NCI-H146 (cell line): ENCODE measurements around the gene TP73.
A peak's percentile ranks its signal among the peaks of the same experiment; 100 is the strongest.

Source experiments
- DNase-seq: peaks from one replicate; lab custom pipeline; 2025; lab: John Stamatoyannopoulos, UW

The TP73 gene

DNA sequence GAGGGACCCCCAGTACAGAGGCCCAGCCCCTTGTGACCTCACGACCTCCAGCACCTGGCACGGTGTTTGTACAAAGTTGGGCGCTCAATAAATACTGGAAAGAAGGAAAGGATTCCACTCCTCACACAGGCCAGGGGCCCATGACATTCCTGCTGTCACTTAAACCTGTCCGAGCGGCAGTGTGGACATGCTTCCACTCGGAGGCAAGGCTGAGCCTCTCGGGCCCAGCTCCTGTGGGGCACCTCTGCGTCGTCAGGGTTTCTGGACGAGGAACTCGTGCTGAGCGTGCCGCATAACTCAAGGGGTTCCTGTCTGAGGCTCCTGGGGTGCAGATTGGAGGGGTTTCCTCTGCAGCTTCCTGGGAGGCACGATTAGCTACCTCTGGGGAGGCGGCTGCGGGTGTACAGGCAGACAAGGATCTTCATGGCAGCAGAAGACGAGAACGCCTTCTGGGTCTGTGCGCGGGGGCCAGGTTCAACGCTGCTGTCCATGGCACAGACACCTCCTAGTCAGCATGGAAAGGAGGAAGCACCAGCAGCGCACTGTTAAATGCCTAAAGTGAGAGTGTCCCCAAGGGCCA is 116.6 kb downstream of the TP73 start:
- no peak for DNase-seq

DNA sequence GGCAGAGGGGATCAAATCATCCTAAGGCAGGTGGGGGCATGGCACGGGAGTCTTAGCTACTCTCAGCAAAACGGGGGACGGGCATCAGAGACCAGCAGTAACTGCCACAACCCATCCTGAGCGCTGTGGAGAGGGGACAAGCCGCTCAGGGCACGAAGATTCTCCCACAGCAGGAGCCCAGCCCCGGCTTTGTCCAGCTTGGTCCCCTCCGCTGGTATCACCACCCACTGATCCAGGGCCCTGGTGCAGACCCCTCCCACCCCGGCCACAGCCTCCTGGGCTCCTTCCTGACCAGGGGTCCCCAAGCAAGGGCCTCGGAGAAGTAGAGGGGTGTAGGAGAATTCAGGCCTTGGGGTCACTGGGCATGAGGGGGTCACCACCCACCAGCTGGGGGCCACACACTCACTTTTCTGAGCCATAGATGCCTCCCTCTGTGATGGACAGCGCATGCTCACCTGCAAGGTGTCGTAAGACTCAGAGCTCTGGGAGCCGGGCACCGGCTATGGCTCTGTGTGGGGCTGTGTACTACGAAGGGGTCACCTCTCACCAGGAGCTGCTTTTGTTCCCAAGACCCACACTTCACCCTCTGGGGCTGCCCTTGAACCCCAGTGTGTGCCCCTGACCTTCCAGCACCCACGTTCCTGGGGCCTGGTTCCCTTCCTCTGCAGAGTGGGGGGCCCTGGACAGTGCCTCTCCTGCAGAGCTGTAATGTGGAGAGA is 117.9 kb downstream of the TP73 start:
- no peak for DNase-seq

DNA sequence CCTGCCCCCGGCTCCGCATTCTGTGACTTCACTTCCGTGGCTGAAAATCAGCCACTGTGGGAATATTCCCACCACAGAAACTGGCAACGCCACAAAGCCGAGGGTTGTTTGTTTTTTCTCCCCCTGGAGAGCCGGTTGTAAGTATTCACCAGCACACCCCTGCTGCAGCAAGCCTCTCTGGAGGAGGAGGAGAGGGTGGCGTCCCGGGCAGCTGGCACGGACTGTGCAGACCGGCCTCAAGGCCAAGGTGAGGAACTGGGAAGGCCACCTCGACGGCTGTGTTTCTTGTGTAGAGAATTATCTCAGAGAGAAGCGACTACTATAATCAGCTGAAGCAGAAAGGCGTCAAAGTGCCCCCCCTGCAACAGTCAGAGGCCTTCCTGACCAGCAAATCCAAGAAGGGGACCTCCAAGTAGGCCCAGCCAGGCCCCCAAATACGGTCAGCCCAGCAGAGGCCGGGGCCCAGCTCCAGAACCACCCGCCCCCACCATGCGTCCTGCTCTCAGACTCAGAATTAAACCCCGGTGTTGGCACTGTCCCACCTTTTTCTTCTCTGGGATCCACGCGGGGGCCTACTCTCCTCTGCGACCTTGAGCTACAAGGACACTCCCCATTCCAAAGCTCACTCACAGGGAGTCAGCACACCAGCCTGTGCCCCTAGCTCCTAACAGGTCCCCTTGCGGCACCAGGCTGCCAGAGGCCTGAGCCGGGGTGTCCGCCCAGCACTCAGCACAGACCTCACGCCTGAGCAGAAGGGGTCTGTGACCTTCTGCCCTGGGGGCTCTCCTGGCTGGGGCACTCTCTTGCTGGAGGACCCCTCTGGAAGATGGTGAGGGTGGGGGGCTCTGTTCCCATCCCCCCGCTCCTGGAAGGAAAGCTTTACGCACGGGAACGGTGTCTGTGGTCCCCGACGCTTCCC is 119.1 kb downstream of the TP73 start:
- no peak for DNase-seq

- DNase-seq = peak; percentile 83
Observed at GRCh38 chr1:3772027-3772714, 119.9 kb downstream of the TP73 start.

GRCh38 chr1:3772715-3773571 is 120.6 kb downstream of the TP73 start, which contains the start of gene SMIM1:
SMIM1 (plus strand) TSS chr1:3772749; CDS start chr1:3775374, 2,625 bp downstream.
- no peak for DNase-seq

DNA sequence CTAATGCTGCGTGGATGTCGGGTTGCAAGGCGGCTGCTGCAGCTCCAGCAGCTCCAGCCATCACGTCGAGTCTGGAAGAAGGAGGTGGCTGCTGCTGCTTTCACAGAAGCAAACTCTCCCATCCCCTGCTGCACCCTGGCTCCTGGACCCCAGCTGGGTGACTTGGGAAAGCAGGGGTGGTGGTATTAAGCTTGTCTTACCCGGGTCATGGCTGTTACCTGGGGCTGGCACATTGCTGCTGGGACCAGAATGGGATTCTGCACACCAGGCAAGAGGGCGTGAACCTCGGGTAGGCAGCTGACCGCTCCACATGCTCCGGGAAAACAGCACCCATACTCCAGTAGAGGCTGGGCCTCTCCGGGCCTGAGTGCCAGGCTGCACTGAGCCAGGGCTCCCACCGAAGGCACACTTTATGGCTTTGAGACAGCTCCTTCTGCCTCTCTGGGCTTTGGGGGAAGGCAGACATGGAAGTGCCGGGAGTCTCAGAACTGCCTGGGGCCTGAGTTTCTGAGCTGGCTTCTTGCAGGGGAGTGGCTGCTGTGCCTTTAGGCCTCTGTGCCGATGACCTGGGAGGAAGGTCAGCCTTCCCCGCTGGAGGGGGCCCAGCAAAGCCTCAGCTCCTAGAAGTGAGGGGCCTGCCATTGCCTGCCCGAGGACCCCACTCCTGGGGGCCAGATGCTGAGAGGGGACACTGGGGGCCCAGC is 121.4 kb downstream of the TP73 start:
- DNase-seq = no peak

DNA sequence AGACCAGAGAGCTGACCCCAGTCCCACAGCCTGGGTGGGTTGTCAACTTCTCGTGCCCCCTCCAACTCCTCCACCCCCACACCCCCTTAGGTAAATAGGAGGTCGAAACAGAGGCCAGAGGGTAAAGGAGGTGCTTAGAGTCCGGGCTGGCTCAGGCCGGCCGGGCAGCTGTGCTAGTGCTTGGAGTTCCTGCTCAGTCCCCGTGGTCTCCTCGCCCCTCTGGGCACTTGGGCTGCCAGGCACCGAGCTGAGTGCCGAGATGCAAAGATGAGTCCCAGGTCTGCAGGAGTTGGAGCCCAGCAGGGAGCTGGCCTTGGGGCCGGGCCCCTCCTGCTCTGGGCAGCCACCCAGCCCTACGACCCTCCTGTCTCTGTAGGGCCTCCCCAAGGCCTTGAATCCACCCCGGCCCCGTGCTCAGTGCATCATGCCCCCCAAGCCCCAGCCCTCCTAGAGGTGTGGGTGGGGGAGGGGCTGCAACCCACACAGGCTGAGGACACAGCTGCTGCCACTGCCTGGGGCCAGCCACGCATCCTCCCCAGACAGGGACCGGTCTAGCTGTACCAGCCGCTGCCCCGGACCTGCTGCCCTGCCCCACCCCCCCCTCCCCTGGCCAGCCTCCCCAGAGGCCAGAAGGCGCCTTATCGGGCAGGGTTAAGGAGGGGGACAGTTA is 122.1 kb downstream of the TP73 start:
- DNase-seq = no peak

- no peak for DNase-seq
Observed at GRCh38 chr1:3774946-3775489, 122.7 kb downstream of the TP73 start.

DNA sequence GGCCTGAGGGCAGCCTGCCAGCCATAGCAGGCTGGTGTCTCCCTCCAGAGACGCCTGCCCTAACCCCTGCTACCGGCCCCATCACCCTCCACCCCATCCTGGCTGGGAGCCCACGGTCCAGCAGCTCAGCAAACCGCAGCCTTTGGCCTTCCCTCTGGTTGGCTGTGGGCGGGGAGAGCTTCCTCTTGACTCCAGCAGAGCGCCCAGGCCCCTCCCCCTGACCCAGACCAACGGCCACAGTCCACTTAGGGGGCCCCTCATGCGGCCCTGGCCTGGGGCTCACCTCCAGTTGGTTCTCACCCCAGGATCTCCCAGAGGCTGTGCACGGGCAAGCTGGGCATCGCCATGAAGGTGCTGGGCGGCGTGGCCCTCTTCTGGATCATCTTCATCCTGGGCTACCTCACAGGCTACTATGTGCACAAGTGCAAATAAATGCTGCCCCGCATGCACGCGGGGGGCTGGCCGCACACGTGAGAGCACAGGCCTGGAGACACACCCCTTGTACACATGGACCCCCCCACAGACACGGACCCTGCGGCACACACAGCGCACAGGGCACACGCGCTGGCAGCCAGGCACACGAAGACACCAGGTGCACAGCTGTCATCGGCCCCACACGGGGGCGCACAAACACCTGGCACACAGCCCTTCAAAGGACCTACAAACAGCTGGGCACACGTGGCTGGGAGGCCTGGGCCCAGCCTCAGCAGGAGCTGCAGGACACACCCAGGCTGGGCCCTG is 123.3 kb downstream of the TP73 start:
- peak; percentile 68 for DNase-seq

DNA sequence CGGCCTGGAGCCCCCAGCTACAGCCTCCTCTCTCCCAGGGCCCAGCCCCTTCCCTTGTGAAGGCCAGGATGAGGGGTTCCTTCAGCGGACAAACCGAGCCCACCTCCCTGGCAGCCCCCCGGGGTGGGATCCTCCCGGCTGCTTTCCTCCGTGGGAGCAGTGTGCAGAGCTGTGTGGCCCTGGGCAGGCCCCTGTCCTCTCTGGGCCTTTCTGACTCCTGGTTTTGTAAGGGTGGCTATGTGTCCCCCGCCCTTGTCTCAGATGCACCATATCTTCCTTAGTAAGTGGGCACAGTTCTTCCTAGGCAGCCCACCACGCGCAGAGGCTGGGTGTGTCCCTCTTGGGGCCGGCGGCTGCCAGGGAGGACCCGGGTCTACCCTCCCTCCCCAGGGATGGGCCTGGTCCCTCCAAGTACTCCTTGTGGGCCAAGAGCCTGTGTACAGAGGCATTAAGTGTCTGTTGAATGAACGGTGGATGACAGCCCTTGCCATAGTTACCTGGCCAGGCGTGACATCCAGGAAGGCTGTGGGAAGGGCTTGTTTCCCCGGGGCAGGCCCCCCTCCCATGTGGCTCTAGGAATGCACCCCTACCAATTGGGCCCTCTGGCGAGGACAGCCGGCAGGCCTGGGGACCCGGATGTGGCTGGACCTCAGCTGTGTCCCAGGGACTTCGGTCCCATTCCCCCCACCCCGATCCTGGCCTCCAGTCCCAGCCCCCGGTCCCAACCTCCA is 124.1 kb downstream of the TP73 start:
- DNase-seq = no peak

- no peak for DNase-seq
Observed at GRCh38 chr1:3777078-3777547, 124.8 kb downstream of the TP73 start.

GRCh38 chr1:3777647-3778589 is 125.6 kb downstream of the TP73 start:
- peak; percentile 9 for DNase-seq

- DNase-seq = no peak
Observed at GRCh38 chr1:3778590-3779264, 126.4 kb downstream of the TP73 start.

DNA sequence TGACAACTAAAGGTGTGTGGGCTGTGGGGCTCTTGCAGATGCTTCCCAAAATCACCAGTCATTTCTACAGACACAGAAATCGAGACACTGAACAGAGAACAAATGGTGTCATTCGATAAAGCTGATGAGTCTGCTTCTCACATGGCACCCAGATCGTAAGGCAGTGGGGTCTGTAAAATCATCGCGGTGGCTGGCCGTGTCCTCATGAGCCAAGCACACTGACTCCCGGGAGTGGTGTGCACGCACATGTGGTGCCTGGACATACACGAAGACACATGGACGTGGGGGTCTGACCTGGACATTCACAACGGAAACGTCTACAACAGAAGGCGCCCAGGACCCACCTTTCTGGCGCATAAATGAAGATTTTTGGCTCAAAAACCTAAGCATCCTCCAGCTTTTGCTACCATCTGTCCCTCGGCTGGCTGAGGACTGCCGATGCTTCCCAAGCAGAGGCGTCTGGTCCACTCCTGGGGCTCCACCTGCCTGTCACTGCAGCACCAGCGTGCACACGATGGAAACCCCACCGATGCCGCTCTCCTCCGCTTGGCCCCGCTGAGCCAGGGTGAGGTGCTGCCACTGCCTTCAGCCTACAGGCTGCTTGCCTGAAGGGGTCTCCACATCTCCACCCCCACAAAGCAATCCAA is 127.1 kb downstream of the TP73 start:
- DNase-seq = no peak

DNA sequence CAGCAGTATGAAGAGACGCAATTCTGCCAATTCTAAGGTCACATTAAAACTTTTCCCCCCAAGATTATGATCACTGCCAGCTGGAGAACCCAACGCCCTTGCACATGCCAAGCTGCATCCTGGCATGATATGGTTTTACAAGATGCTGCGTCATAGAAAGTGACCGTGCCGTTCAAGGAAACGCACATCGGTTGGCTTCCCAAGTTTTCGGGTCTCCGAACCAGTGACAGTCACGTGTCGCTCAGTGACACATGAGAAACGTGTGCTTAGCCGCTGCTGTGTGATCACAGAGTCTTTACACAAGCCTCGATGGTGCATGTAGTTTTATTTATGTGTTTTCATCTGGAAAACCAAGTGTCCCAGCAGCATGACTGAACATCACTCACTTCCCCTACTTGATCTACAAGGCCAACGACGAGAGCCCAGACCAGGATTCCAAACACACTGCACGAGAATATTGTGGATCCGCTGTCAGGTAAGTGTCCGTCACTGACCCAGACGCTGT is 127.6 kb downstream of the TP73 start:
- no peak for DNase-seq

GRCh38 chr1:3780901-3781300 is 128.6 kb downstream of the TP73 start:
- DNase-seq = no peak
